Osteoblast (primary cell): ENCODE results near the gene ARHGEF4. TPM values are rescaled to one million over a fixed set of nuclear protein-coding genes. Genes with fewer than 3 reads are reported as not detected.

Experiments used
- DNase-seq: peaks from one replicate; pipeline ENCODE4 v3.0.0; 2011; ENCODE audit warnings: low spot score, mixed read lengths; ENCODE audit not compliant: insufficient read length; ENCODE audit errors: missing footprints
- H2AFZ ChIP-seq: 2 replicates; pipeline ENCODE4 v1.6.0; 2011; ENCODE audit warnings: mild to moderate bottlenecking, low read length
- H3K27ac ChIP-seq: 2 replicates; pipeline ENCODE4 v1.5.1; 2011; ENCODE audit warnings: mild to moderate bottlenecking, low read depth, low read length, moderate library complexity
- H3K27me3 ChIP-seq: 2 replicates; pipeline ENCODE4 v1.6.0; 2012; ENCODE audit warnings: mild to moderate bottlenecking, control low read depth, inconsistent platforms, low read length, moderate library complexity; ENCODE audit not compliant: insufficient read depth
- H3K36me3 ChIP-seq: 2 replicates; pipeline ENCODE4 v1.5.1; 2011; ENCODE audit warnings: mild to moderate bottlenecking, low read length, control low read depth, moderate library complexity; ENCODE audit not compliant: insufficient read depth
- H3K4me1 ChIP-seq: 2 replicates; pipeline ENCODE4 v1.5.1; 2011; ENCODE audit warnings: mild to moderate bottlenecking, low read length, control low read depth, moderate library complexity; ENCODE audit not compliant: insufficient read depth
- H3K4me2 ChIP-seq: 2 replicates; pipeline ENCODE4 v1.6.0; 2011; ENCODE audit warnings: mild to moderate bottlenecking, low read length; ENCODE audit not compliant: insufficient read depth
- H3K4me3 ChIP-seq: fragments of 200-600 bp; sonication (generic); 3 replicates; pipeline ENCODE4 v1.5.1; 2012; ENCODE audit warnings: mild to moderate bottlenecking, low read length, inconsistent platforms; ENCODE audit not compliant: insufficient read depth
- H3K79me2 ChIP-seq: 2 replicates; pipeline ENCODE4 v1.6.0; 2012; ENCODE audit warnings: mild to moderate bottlenecking, low read length, control low read depth, inconsistent platforms; ENCODE audit not compliant: insufficient read depth
- H3K9me3 ChIP-seq: 2 replicates; pipeline ENCODE4 v1.5.1; 2011; ENCODE audit warnings: low read depth, low read length, control low read depth
- H4K20me1 ChIP-seq: 2 replicates; pipeline ENCODE4 v1.6.0; 2012; ENCODE audit warnings: mild to moderate bottlenecking, low read length, control low read depth; ENCODE audit not compliant: insufficient read depth
- total RNA-seq: library from RNA; depleted of rRNA; stranded (reverse); fragments of >200 nt; gene quantifications from 2 replicates; pipeline ENCODE4 v1.2.3, GENCODE V29; 2012
- TF ChIP-seq, protein P1 (sequence below): IDR thresholded peaks from 2 replicates; pipeline ENCODE4 v1.5.1; 2011; ENCODE audit warnings: mild to moderate bottlenecking, low read depth, low read length, moderate library complexity; ENCODE audit errors: extremely low read depth

The ARHGEF4 gene
- total RNA-seq, 1 donor, result 3.6 TPM

DNA sequence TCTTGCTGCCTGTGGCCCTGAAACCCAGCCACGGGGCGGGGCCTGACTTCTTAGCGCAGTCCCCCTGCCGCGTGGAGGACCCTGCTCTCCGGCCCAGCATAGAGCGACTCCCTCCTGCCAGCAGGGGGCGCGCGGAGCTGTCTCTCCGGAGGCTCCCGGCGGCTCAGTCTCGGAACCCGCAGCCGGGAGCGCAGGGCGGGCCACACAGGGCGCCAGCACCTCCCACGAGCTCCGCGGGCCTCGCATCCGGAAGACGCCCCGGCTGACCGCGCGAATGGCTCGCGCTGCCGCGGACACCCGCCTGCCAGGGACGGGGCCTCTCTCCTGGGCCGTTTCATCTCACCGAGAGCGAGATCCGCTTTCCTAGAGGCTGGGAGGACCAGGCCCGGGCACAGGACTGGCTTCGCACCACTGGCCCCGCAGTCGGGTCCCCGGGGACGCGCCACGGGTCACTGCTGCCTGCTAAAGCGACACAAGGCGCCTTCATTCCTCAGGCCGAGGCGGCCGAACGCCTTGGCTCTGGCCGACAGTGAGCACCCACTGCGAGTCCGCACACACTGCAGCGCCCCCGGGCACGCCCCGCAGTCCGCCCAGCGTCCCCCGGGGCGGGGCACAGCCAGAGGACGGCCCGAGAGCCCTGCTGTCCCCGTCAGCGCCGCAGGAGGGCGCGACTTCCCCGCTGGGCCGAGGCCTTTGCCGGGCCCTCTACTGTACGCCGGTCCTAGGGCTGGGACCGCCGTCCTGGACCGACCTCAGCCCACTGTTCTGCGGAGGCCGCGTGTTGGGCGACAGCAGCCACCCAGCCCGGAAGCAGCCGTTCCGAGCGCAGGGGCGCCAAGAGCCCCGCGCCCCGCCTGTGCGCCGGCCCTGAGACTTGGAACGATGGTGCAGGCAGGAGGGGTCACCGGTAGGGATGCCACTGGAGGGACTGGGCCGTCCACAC lies 39.0 kb upstream of the ARHGEF4 start:
- Histone ChIP-seq H3K4me2 (peak overlapping the region; percentile 94), H3K27ac (no peak overlapping the region), H3K36me3 (no peaks in the 10 kb centered on the region), H4K20me1 (no peaks in the 10 kb centered on the region), H2AFZ (peak overlapping the region; percentile 97), H3K4me1 (no peaks in the 10 kb centered on the region), H3K9me3 (no peaks in the 10 kb centered on the region), H3K4me3 (peak overlapping the region; percentile 85), H3K27me3 (no peaks in the 10 kb centered on the region), H3K79me2 (no peaks in the 10 kb centered on the region)
- TF ChIP-seq, protein P1, sequence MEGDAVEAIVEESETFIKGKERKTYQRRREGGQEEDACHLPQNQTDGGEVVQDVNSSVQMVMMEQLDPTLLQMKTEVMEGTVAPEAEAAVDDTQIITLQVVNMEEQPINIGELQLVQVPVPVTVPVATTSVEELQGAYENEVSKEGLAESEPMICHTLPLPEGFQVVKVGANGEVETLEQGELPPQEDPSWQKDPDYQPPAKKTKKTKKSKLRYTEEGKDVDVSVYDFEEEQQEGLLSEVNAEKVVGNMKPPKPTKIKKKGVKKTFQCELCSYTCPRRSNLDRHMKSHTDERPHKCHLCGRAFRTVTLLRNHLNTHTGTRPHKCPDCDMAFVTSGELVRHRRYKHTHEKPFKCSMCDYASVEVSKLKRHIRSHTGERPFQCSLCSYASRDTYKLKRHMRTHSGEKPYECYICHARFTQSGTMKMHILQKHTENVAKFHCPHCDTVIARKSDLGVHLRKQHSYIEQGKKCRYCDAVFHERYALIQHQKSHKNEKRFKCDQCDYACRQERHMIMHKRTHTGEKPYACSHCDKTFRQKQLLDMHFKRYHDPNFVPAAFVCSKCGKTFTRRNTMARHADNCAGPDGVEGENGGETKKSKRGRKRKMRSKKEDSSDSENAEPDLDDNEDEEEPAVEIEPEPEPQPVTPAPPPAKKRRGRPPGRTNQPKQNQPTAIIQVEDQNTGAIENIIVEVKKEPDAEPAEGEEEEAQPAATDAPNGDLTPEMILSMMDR, result peak; percentile 70
- peak; percentile 99 for DNase-seq

DNA sequence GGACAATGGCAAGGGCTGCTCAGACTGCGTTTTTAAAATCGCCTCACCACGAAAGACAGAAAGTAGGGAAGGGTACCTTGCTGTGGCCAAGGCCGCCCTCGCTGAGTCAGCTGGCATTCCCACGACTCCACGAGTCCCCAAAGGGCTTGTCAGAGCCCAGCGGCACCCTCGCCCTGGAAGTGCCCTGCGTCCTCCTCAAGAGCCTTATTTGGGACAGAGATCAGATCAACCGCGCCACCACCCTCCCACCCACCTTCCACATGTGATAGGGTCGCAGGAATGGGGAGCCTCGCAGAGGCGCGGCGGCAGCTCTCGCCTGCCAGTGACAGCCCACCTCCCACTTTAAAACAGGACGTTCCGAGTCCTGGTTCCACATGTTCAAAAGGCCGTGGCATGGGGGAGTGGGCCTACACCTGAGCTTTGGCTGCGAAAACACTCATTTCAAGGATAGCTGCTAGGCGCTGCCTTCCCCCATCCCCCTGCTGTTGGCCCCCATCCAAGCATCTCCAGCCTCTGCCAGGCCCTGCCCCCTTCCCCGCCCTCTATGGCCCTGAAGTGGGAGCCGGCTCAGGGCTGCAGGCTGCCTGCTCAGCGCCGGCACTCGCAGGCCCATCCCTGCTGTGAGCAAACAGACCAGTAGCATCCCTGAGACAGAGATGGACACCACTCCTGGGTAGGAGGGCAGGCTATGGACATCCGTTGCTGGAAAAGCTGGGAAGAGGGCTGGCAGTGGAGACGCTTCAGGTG lies 38.1 kb upstream of the ARHGEF4 start:
- no peaks in the 10 kb centered on the region for H3K4me1 ChIP-seq
- H3K4me2 ChIP-seq, result peak overlapping the region; percentile 94
- H3K27ac ChIP-seq, result no peak overlapping the region
- no peaks in the 10 kb centered on the region for H3K36me3 ChIP-seq
- H3K4me3 ChIP-seq, result peak overlapping the region; percentile 85
- H2AFZ ChIP-seq, result peak overlapping the region; percentile 97
- no peaks in the 10 kb centered on the region for H4K20me1 ChIP-seq
- DNase-seq, result no peak
- H3K27me3 ChIP-seq, result no peaks in the 10 kb centered on the region
- H3K9me3 ChIP-seq, result no peaks in the 10 kb centered on the region
- H3K79me2 ChIP-seq, result no peaks in the 10 kb centered on the region
- TF ChIP-seq, protein P1, result no peak

DNA sequence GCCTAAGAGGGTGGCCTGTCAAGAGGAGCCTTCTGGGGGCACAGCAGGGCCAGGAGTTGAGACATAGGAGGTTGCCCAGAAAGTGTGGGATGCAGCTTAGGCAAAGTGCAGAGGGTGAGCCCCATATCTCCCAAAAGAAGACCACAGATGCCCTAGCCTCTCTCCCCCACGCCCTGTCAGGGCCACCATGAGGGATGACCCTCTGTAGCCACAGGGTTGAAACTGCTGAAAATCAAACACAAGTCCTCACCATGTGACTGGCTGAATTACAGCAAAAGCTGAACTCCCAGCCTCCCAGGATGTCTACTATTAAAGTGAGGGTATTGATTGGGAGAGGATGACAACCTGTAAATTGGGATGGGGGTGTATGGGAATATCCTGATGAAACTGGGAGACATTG lies 37.4 kb upstream of the ARHGEF4 start:
- Histone ChIP-seq H3K36me3 (no peaks in the 10 kb centered on the region), H3K4me3 (no peak overlapping the region), H3K79me2 (no peaks in the 10 kb centered on the region), H3K4me1 (no peaks in the 10 kb centered on the region), H3K9me3 (no peaks in the 10 kb centered on the region), H3K4me2 (no peak overlapping the region), H3K27ac (no peak overlapping the region), H2AFZ (no peak overlapping the region), H3K27me3 (no peaks in the 10 kb centered on the region), H4K20me1 (no peaks in the 10 kb centered on the region)
- TF ChIP-seq, protein P1, result no peak
- no peak for DNase-seq

DNA sequence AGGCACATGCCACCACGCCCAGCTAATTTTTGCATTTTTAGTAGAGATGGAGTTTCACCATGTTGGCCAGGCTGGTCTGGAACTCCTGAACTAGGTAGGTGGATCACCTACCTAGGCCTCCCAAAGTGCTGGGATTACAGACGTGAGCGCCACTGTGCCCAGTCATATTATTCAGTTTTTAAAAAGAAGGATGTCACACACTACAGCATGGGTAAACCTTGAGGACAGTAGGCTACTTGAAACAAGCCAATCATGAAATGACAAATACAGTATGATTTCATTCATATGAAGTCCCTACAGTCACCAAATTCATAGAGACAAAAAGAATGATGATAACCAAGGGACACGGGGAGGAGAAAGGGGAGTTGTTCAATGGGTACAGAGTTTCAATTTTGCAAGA lies 31.1 kb upstream of the ARHGEF4 start:
- TF ChIP-seq, protein P1, result no peak
- Histone ChIP-seq H3K4me1 (no peaks in the 10 kb centered on the region), H3K4me2 (no peak overlapping the region), H3K4me3 (no peak overlapping the region), H3K27me3 (no peaks in the 10 kb centered on the region), H4K20me1 (no peaks in the 10 kb centered on the region), H3K79me2 (no peaks in the 10 kb centered on the region), H3K27ac (no peak overlapping the region), H2AFZ (no peak overlapping the region), H3K9me3 (no peaks in the 10 kb centered on the region), H3K36me3 (no peaks in the 10 kb centered on the region)
- no peak for DNase-seq
